ENCODE data around the gene ATP10D. TPM values are rescaled to one million over a fixed set of nuclear protein-coding genes. Genes with fewer than 3 reads are reported as not detected.

ATP10D gene
- polyA plus RNA-seq, 4 donors, result 41.1 to 54.2 (median 48.0) TPM

DNA sequence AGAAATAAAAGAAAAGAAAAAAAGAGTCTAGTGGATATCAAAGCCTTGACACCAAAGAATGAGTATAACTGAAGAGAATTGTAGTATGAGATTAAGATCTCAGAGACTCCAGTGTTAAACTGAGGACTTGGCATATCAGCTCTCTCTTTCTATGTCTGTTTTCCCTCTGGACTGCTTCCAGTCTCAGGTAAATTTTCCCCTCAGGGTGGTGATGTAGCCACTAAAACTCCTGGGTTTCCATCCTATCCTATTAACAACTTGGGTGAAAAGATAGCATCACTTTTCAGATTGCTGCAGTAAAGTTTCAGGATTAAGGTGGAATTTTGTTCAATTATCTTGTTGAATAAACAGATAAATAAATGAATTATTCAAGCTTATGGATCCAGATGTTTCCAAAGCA, 85.7 kb downstream of the ATP10D start:
- no peak for DNase-seq (ENCODE audit: low read depth in 4 of 4, low spot score in 2 of 4)

DNA sequence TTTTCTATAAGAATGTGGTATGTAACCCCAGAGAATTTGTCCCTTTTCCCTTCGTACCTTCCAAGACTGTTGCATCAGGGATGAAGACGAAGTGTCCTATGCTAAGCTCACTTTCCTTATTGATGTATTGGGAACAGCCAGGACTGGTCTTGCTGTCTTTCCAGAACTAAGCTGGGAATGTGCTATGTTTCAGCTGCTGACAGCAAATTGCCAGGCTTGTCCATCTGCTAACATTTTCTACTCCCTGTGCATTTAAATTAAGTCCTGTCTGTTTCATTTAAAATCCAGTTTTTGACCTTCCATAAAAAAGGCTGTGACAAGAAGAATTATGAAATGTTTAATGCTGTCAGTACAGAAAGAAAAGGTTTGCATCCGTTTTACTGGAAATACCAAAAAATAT, 87.9 kb downstream of the ATP10D start:
- DNase-seq (ENCODE audit: low read depth in 4 of 4, low spot score in 2 of 4), result no peak

- DNase-seq (ENCODE audit: low read depth in 4 of 4, low spot score in 2 of 4), result peak; percentile 20 to 54 (median 41)
These were observed 92.9 kb downstream of the ATP10D start for GRCh38 chr4:47577779-47578553.

DNA sequence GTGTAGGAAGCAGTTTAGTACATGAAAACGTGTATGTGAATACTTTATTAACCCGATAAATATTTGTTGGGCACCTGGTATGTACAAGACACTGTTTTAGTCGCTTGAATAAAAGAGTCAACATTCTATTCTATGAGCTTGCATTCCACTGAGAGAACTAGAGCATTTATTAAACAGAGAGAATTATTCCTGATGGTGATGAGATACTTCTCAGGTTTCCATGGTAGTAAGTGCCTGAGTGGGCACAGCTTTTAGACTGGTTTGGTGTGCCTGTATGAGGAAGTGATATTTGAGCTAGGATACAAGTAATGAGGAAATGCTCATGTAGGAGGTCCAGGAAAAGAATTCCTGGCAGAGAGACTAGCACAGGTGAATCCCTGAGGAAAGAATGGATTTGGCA, 94.2 kb downstream of the ATP10D start:
- no peak for DNase-seq (ENCODE audit: low read depth in 4 of 4, low spot score in 2 of 4)

DNA sequence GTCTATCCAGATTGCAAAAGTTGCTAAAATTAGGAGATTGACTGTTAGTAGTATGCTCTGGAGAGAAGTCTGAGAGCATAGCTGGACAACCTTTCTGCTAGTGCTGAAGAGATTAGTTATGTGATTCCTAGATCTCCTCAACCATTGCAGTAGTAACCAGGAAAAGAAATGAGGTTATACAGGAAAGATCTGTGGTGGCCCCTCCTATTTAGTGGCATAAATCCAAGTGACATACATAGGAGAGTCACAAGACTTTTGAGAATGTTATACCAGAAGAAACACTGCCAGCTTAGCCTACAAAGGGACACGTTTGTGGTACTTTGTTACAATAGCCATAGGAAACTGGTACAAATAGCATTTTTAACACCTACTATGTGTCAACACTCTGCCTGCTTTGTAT, 105.2 kb downstream of the ATP10D start:
- DNase-seq (ENCODE audit: low read depth in 4 of 4, low spot score in 2 of 4), result no peak

GRCh38 chr4:47597696-47598095, 112.6 kb downstream of the ATP10D start:
- no peak for DNase-seq (ENCODE audit: low read depth in 4 of 4, low spot score in 2 of 4)

DNA sequence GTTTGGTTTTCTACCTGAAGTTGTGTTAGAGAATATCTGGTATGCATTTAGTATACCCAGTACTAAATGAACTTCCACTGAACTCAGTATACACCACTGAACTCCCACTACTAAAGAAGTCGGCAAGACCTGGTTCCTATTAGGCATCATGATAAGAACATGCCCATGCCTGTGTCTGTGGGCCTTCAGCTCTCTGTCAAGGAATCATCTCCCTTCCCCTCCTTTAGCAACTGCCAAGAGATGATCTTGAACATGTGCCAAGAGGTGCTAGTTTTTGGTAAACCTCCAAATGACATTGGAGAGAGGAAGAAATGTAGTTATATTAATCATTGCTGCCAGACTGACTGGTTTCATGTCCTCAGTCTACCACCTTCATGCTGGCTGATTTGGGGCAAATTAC, 113.2 kb downstream of the ATP10D start:
- DNase-seq (ENCODE audit: low read depth in 4 of 4, low spot score in 2 of 4), result no peak

- no peak for DNase-seq (ENCODE audit: low read depth in 4 of 4, low spot score in 2 of 4)
These were observed 113.8 kb downstream of the ATP10D start for GRCh38 chr4:47598896-47599295.

GRCh38 chr4:47606482-47606881, 121.4 kb downstream of the ATP10D start:
- DNase-seq (ENCODE audit: low read depth in 4 of 4, low spot score in 2 of 4), result no peak

- no peak for DNase-seq (ENCODE audit: low read depth in 4 of 4, low spot score in 2 of 4)
These were observed 127.3 kb downstream of the ATP10D start for GRCh38 chr4:47612116-47613023.

- no peak for DNase-seq (ENCODE audit: low read depth in 4 of 4, low spot score in 2 of 4)
These were observed 130.3 kb downstream of the ATP10D start for GRCh38 chr4:47615385-47615784.

DNA sequence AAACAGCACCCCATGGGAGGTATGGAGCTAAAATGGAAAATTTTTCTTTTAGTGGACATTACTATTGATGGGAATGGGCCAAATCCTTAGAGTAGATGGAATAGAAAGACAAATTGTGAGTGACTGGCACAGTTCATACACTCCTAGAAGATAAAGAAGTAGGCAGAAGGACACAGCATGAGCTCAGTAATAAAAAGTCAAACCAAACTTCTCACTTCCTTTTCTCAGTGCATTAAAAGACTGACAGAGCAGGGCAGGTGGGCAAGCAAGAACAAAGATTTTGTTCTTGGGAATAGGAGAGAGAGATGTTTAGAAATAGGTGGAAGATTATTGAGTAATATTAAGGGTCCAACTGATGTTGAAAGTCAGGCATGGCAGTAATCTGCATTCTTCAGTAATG, 132.5 kb downstream of the ATP10D start:
- no peak for DNase-seq (ENCODE audit: low read depth in 4 of 4, low spot score in 2 of 4)

- DNase-seq (ENCODE audit: low read depth in 4 of 4, low spot score in 2 of 4), result no peak
These were observed 134.6 kb downstream of the ATP10D start for GRCh38 chr4:47619691-47620090.

GRCh38 chr4:47621181-47621580, 136.1 kb downstream of the ATP10D start:
- DNase-seq (ENCODE audit: low read depth in 4 of 4, low spot score in 2 of 4), result no peak

DNA sequence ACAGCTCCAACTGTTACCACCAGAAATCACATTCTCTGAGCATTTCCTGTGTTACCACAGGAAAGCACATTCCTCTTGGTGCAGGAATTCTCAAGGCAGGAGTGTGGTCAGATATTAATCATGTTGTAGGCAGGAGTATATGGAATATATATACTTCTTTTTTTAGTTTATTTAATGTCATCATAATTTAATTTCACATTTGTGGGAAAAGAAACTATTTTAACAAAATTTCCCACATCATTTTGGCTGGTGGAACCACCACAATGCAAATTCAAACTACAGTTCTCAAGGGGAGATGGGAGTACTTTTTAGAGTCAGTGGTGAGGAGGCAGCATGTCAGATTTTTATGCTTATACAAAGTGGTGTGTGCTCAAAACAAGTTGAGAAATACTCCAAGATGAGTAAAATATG, 139.0 kb downstream of the ATP10D start:
- no peak for DNase-seq (ENCODE audit: low read depth in 4 of 4, low spot score in 2 of 4)

DNA sequence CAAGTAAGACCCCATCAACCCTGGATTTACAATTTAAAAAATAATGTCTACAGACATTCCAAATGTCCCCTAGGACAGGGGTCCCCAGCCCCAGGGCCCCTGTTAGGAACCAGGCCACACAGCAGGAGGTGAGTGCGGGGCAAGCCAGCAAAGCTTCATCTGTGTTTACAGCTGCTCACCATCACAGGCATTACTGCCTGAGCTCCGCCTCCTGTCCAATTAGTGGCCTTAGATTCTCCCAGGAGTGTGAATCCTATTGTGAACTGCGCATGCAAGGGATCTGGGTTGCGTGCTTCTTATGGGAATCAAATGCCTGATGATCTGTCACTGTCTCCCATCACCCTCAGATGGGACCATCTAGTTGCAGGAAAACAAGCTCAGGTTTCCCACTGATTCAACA, 146.1 kb downstream of the ATP10D start:
- no peak for DNase-seq (ENCODE audit: low read depth in 4 of 4, low spot score in 2 of 4)

DNA sequence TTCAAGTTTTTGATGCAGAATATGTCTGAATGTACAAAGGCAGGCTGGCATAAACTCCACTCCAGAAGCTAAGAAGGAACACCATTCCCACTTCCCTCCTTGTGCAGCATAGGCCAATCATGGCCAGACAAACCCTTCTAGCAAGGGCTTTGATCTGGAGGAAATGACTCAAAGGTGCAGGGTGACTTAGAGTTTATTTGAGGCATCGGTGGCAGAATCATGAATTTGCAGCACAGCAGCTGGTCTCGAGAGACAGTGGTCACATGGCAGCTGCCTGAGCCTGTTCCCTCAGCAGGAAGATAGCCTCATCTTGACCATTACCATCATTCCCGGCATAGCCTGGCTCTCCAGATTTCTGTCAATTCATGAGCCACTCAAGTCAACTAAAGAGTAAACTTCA, 154.5 kb downstream of the ATP10D start:
- no peak for DNase-seq (ENCODE audit: low read depth in 4 of 4, low spot score in 2 of 4)

GRCh38 chr4:47640911-47641310, 155.8 kb downstream of the ATP10D start:
- no peak for DNase-seq (ENCODE audit: low read depth in 4 of 4, low spot score in 2 of 4)

GRCh38 chr4:47641755-47642154, 156.7 kb downstream of the ATP10D start:
- DNase-seq (ENCODE audit: low read depth in 4 of 4, low spot score in 2 of 4), result no peak

DNA sequence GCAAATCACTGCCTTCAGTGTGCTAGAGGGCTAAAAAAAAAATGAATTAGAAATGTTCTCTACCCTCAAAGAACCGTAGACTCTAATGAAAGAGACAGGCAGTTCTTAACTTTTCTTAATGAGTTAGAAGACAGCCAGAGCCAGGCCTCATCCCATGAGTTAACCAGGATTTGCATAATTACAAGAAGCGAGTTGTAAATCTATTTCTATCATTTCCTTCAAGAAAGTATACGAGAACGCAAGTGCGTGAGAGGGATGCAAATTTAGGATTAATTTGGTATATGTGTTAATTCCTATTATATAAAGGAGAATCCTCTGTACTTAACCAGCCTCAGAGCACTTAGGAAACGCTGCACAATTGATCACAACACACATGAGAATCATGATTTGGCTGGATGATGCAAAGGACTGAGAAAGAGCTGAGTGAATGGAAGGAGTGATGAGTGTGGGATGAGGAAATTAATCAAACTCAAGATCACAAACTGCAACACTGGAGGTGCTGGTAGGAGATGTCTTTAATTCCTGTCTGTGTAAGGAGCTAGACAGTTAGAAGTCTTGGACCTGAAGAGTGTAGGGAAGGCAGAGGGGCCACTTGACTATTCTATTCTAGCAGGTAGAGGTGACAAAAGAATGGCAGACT, 157.2 kb downstream of the ATP10D start:
- DNase-seq (ENCODE audit: low read depth in 4 of 4, low spot score in 2 of 4), result no peak
